Fibroblast of villous mesenchyme (primary cell): ENCODE data around the gene MYL6B. TPM values are rescaled to one million over a fixed set of nuclear protein-coding genes. Genes with fewer than 3 reads are reported as not detected.
A peak's percentile ranks its signal among the peaks of the same experiment; 100 is the strongest.

Experiments used
- DNase-seq: peaks from one replicate; pipeline ENCODE4 v3.0.0-alpha.2; 2010; ENCODE audit warnings: low read depth
- H3K4me3 ChIP-seq: 2 replicates; pipeline ENCODE4 v1.5.1; 2011; ENCODE audit warnings: low read depth, mild to moderate bottlenecking, low read length
- CTCF ChIP-seq: IDR thresholded peaks from 2 replicates; pipeline ENCODE4 v1.5.1; 2012; ENCODE audit warnings: low read depth, mild to moderate bottlenecking, low read length; ENCODE audit not compliant: insufficient read depth
- total RNA-seq: library from RNA; depleted of rRNA; stranded (reverse); fragments of >200 nt; gene quantifications from 2 replicates; pipeline ENCODE4 v1.2.3, GENCODE V29; 2012

MYL6B gene
- total RNA-seq, 1 donor: 68.2 TPM

DNA sequence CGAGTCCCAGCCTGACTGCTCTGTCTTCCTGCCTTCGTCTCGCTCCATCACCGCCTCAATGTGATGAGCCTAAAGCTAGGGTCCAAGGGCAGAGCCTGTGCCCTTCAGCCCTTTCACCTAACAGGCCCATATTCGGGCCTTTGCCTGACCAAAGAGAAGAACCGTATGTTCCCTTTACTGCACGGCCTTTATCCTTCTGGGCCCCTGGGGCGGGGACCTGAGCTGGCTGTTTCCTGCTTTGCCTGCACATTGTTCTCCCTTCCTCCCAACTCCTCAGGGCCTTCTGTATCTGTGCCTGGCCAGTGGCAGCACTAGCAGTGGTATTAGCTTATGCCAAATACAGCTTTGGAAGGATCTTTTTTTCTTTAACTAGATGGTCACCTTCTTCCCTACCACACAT, 8.5 kb upstream of the MYL6B start:
- no peak overlapping the region for H3K4me3 ChIP-seq
- no peak for TF ChIP-seq CTCF
- DNase-seq: no peak

DNA sequence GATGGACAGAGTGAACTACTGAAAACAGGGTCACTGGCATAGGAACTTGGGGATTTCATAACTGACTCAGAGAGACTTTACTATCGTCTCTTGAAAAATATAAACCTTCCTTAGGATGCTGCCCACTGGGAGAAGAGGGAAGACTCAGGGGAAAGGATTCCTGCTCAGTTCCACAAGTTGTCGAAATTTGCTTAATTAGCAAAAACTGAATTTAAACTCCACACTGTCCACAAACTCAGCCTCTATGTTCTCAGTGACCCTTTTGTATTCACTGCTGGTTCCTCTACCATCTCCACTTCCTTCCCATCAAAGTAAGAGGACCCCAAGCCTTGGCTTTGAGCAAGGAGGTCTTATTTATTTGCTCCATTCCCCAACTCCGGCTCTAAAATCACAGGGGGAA, 7.2 kb upstream of the MYL6B start:
- H3K4me3 ChIP-seq: no peak overlapping the region
- TF ChIP-seq CTCF: no peak

DNA sequence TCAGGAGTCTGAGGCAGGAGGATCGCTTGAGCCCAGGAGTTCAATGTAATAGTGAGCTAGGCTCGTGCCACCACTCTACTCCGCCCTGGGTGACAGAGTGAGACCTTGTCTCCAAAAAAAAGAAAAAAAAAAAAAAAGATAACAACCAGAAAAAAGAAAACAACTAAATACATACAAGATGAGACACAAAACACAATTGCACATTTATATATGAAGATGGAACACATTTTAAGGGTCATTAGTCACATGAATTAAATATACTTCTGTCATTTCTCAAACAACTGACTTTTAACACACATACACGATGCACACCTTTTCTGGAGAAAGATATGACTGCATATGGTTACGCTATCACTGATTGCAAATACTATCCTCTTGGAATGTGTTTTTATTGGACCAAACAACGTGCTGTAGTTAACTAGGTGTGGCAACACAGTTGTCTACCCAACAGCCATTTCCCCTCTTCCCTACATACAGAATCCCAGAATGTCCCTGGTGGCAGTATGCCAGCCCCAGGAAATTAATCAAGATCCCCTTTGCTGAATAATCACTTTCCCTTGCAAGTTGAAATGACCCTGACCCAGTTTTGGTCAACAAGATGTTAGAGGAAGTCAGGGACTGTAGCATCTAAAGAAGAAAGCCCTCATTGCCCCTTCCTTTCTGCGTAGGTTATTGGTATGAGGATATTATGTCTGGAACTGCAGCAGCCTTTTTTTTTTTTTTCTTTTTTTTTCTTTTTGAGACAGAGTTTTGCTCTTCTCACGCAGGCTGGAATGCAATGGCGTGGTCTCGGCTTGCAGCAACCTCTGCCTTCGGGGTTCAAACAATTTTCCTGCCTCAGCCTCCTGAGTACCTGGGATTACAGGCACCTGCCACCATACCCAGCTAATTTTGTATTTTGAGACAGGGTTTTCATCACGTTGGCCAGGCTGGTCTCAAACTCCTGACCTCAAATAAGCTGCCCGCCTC, 5.6 kb upstream of the MYL6B start:
- DNase-seq: peak; percentile 36
- no peak for TF ChIP-seq CTCF
- no peak overlapping the region for H3K4me3 ChIP-seq

More for the DNA sequence above, 7.2 kb upstream of the MYL6B start:
- no peak for DNase-seq

- H3K4me3 ChIP-seq: no peak overlapping the region
- TF ChIP-seq CTCF: no peak
- DNase-seq: peak; percentile 47
Measured at GRCh38 chr12:56150563-56150962, 1.8 kb upstream of the MYL6B start.

- peak overlapping the region; percentile 80 for H3K4me3 ChIP-seq
- no peak for DNase-seq
- peak; percentile 48 for TF ChIP-seq CTCF
Measured at GRCh38 chr12:56151672-56152131, 685 bp upstream of the MYL6B start.

- no peak for DNase-seq
- TF ChIP-seq CTCF: no peak
- H3K4me3 ChIP-seq: peak overlapping the region; percentile 80
Measured at GRCh38 chr12:56152756-56153677, 630 bp downstream of the MYL6B start.
